HepG2 (cell line): ENCODE results near the gene MAMDC2. TPM values are rescaled to one million over a fixed set of nuclear protein-coding genes. Genes with fewer than 3 reads are reported as not detected.
A peak's percentile ranks its signal among the peaks of the same experiment; 100 is the strongest.
"Not testable (repeated sequence)": the region's sequence is repeated elsewhere in the genome, so short reads cannot be mapped to it uniquely, and the experiment has no call there.

Source experiments
- ATAC-seq: fragments of 200-7000 bp; cut with Tn5 transposase; 3 replicates; pipeline ENCODE4 v1.9.1; 2020; ENCODE audit warnings: mild to moderate bottlenecking, moderate library complexity
- BruUV-seq: library from RNA; stranded (reverse); fragments of 400-500 nt; replicated peaks from 2 replicates; lab custom pipeline; 2021; lab: Mats Ljungman, UMichigan
- CTCF ChIA-PET: fragments of 300-600 bp; formaldehyde crosslinking; extraction: SDS; loops from one replicate; lab custom pipeline; 2021; ENCODE audit warnings: low total read pairs, inconsistent platforms, low intra/inter-chr PET ratio; lab: Yijun Ruan, JAX
- POLR2A ChIA-PET: fragments of 350-600 bp; sonication (Branson Sonifier 250); formaldehyde crosslinking; loops from one replicate; lab custom pipeline; 2020; ENCODE audit warnings: antibody characterized with exemption, inconsistent platforms; lab: Yijun Ruan, JAX
- DNase-seq: peaks from one replicate; pipeline ENCODE4 v3.0.0-alpha.2; 2015; ENCODE audit warnings: low spot score
- FAIRE-seq: peaks from 3 replicates; lab custom pipeline; 2011; peaks lifted over from hg19 to GRCh38; lab: Jason Lieb, UNC
- H2AFZ ChIP-seq: one replicate; pipeline ENCODE4 v1.6.1; 2011; ENCODE audit warnings: low read length, inconsistent platforms
- H3K27ac ChIP-seq: fragments of 300-600 bp; 3 replicates; pipeline ENCODE4 v1.8.0; 2011; ENCODE audit warnings: mixed run types, mild to moderate bottlenecking, mixed read lengths, low read length, inconsistent platforms; ENCODE audit not compliant: insufficient read depth; ENCODE audit errors: extremely low read length
- H3K27me3 ChIP-seq, 2 experiments: fragments of 200-600 bp in 1 of 2; 2 replicates in 1 of 2; 3 replicates in 1 of 2; pipeline versions ENCODE4 v1.6.0 to v1.8.0; 2011; ENCODE audit warnings: low read length in 2 of 2, mild to moderate bottlenecking in 2 of 2, moderate library complexity in 2 of 2, inconsistent platforms in 1 of 2; ENCODE audit not compliant: insufficient read depth in 2 of 2, control insufficient read depth in 1 of 2
- H3K36me3 ChIP-seq, 2 experiments: fragments of 200-600 bp in 1 of 2; replicated peaks in 1 of 2; 2 replicates in 1 of 2; 3 replicates in 1 of 2; pipeline versions ENCODE4 v1.5.1 to v1.8.0; 2011; ENCODE audit warnings: low read length in 2 of 2, inconsistent platforms in 1 of 2; ENCODE audit not compliant: insufficient read depth in 2 of 2, control insufficient read depth in 1 of 2
- H3K4me1 ChIP-seq: 2 replicates; pipeline ENCODE4 v1.5.1; 2012; ENCODE audit warnings: low read length, inconsistent platforms; ENCODE audit not compliant: insufficient read depth
- H3K4me2 ChIP-seq: 2 replicates; pipeline ENCODE4 v1.6.0; 2011; ENCODE audit warnings: low read depth, low read length, inconsistent platforms
- H3K4me3 ChIP-seq, 3 experiments: fragments of 200-600 bp in 1 of 3; sonication (generic), shearing (Covaris generic) in 1 of 3; replicated peaks in 1 of 3; 2 replicates each; pipeline ENCODE4 v1.5.1; 2011 to 2016; ENCODE audit warnings: low read length in 3 of 3, inconsistent platforms in 2 of 3, low read depth in 2 of 3, mild to moderate bottlenecking in 2 of 3, control low read depth in 1 of 3, mixed read lengths in 1 of 3; ENCODE audit not compliant: insufficient read depth in 1 of 3
- H3K79me2 ChIP-seq: one replicate; pipeline ENCODE4 v1.6.1; 2011; ENCODE audit warnings: low read length, inconsistent platforms; ENCODE audit not compliant: insufficient read depth
- H3K9ac ChIP-seq: 2 replicates; pipeline ENCODE4 v1.6.0; 2011; ENCODE audit warnings: mild to moderate bottlenecking, low read depth, low read length, inconsistent platforms; ENCODE audit not compliant: insufficient read depth
- H3K9me3 ChIP-seq: 2 replicates; pipeline ENCODE4 v1.5.1; 2012; ENCODE audit warnings: mild to moderate bottlenecking, low read length
- H4K20me1 ChIP-seq: 2 replicates; pipeline ENCODE4 v1.6.0; 2011; ENCODE audit warnings: inconsistent platforms, mild to moderate bottlenecking, low read length, moderate library complexity; ENCODE audit not compliant: insufficient read depth
- BORCS8-MEF2B ChIP-seq: sonication (generic); formaldehyde crosslinking; IDR thresholded peaks from 2 replicates; pipeline ENCODE4 v1.8.0; 2022; ENCODE audit warnings: mild to moderate bottlenecking, missing genetic modification reagents
- PAWR ChIP-seq: sonication (generic); formaldehyde crosslinking; IDR thresholded peaks from 2 replicates; pipeline ENCODE4 v1.4.0; 2020; ENCODE audit warnings: missing genetic modification reagents, mild to moderate bottlenecking, borderline replicate concordance
- PRDM15 ChIP-seq: sonication (generic); formaldehyde crosslinking; IDR thresholded peaks from 2 replicates; pipeline ENCODE4 v1.4.0; 2020; ENCODE audit warnings: missing genetic modification reagents
- SCMH1 ChIP-seq: sonication (generic); formaldehyde crosslinking; IDR thresholded peaks from 2 replicates; pipeline ENCODE4 v1.9.0; 2021; ENCODE audit warnings: missing genetic modification reagents, mild to moderate bottlenecking, borderline replicate concordance
- STAT5B ChIP-seq: sonication (generic); formaldehyde crosslinking; IDR thresholded peaks from 2 replicates; pipeline ENCODE4 v1.4.0; 2020; ENCODE audit warnings: missing genetic modification reagents
- WGBS: methylation state at CpG from one replicate; pipeline ENCODE4 v1.1.6; 2017; ENCODE audit warnings: low lambda C conversion rate; 5-methylcytosine and 5-hydroxymethylcytosine counted together
- in situ Hi-C: cut with HindIII; loops from 2 replicates; pipeline ENCODE4 v1.10.0; 2017; ENCODE audit warnings: low pct_unique_long_range_greater_than_20kb; ENCODE audit not compliant: extremely low pct_ligation_motif_present
- intact Hi-C: fragments of 100-400 bp; cut with micrococcal nuclease; formaldehyde crosslinking; loops from one replicate; pipeline ENCODE4 v1.10.0; 2022; ENCODE audit not compliant: unreplicated experiment
- polyA plus RNA-seq, 8 experiments: library from polyadenylated mRNA; depleted of rRNA in 3 of 8; stranded (reverse) in 7 of 8; unstranded in 1 of 8; fragments of >200 nt; fragmentation: Illumina TruSeq in 4 of 8; extraction: Trizol in 4 of 8; gene quantifications; 2 replicates each; pipeline versions ENCODE4 v1.2.1 to v1.2.3, GENCODE V29; 2011 to 2016; ENCODE audit warnings: low read depth in 4 of 8, missing spikeins in 1 of 8, mixed read lengths in 1 of 8; ENCODE audit not compliant: insufficient read depth in 1 of 8
- total RNA-seq, 5 experiments: library from RNA; depleted of rRNA; stranded (reverse); fragments of >200 nt; fragmentation: Illumina TruSeq; extraction: Trizol; gene quantifications; 2 replicates each; pipeline ENCODE4 v1.2.3, GENCODE V29; 2016; ENCODE audit warnings: low read depth in 1 of 5

Gene MAMDC2
- total and polyA plus RNA-seq, 2 of the 13 experiments (the other 11 are each of a cell fraction or from before 2014, with no cell fraction given): not detected

DNA sequence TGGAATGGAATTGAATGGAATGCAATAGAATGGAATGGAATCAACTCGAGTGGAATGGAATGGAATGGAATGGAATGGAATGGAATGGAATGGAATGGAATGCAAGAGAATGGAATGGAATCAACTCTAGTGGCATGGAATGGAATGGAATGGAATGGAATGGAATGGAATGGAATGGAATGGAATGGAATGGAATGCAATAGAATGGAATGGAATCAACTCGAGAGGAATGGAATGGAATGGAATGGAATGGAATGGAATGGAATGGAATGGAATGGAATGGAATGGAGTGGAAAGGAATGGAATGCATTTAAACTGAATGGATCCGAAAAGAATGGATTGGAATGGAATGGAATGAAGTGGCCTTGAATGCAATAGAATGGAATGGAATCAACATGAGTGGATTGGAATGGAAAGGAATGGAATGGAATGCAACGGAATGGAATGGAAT lies 5.5 kb upstream of the MAMDC2 start:
- peak; percentile 89; the same call in 1 of the 2 replicates for TF ChIP-seq PRDM15 (CRISPR knock-in tag)
- TF ChIP-seq, all 625 proteins: peak for 1; not testable (repeated sequence) for 624
- 8% methylated on average over 4 of the region's 4 CpGs for WGBS
- ATAC-seq, H3K4me3 ChIP-seq, H4K20me1 ChIP-seq, intact Hi-C loops, POLR2A ChIA-PET, H3K9ac ChIP-seq, H3K9me3 ChIP-seq, BruUV-seq, H3K4me2 ChIP-seq, CTCF ChIA-PET, H2AFZ ChIP-seq, H3K79me2 ChIP-seq, FAIRE-seq, in situ Hi-C loops, H3K27ac ChIP-seq, DNase-seq, H3K36me3 ChIP-seq, H3K4me1 ChIP-seq: not testable (repeated sequence)
- peaks cover 1 to 11% of the 10 kb centered on the region in 2 experiments; a peak in 2 of 5 replicates for H3K27me3 ChIP-seq

DNA sequence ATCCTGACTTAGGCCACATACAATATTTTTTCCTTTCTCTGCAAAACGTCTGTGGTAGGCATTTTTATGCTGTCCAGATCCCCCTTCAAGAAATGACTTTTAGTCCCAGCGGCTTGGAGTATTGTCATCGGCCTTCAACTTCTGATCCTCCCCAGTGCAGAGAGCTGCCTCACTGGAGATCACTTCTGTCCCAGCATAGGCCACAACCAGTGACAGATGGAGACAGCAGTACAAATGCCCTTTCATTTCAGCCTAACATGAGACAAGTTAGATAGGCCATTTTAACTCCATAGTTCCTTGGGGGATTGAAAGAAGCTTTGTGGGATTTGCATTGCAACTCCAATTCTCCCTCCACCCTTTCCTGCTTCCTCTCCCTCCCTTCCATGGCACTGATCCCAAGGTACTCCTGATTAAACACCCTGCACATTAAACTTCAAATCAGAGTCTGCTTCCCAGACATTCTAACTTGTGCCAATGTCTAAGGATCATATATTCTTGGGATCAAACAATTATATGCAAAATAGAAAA lies 3.2 kb upstream of the MAMDC2 start:
- ChIA-PET POLR2A (no interaction called here), CTCF (no interaction called here)
- no peak for TF ChIP-seq BORCS8-MEF2B
- TF ChIP-seq PAWR (CRISPR knock-in tag): no peak
- no peak for TF ChIP-seq SCMH1 (CRISPR knock-in tag)
- no peak for TF ChIP-seq STAT5B (CRISPR knock-in tag)
- Histone ChIP-seq H3K9me3 (peaks cover 5% of the 10 kb centered on the region; the same call in 1 of the 2 replicates), H4K20me1 (no peaks in the 10 kb centered on the region; the same call in 1 of the 2 replicates), H3K79me2 (no peaks in the 10 kb centered on the region), H3K4me3 (no peak overlapping the region), H3K27ac (no peak overlapping the region), H3K4me2 (no peak overlapping the region), H3K4me1 (no peaks in the 10 kb centered on the region), H3K9ac (no peak overlapping the region), H2AFZ (no peak overlapping the region), H3K27me3 (peaks cover 9 to 29% of the 10 kb centered on the region in 2 experiments; a peak in 4 of 5 replicates), H3K36me3 (no peaks in the 10 kb centered on the region)
- 58% methylated on average over 3 of the region's 3 CpGs for WGBS
- no TSS peak for BruUV-seq
- ATAC-seq (no peak), DNase-seq (no peak), FAIRE-seq (no peak)
- in situ Hi-C loops (no loop called here), intact Hi-C loops (no loop called here)
